Neural cell (in vitro differentiated cells): ENCODE measurements around the gene HFM1. TPM values are rescaled to one million over a fixed set of nuclear protein-coding genes. Genes with fewer than 3 reads are reported as not detected.

Experiments
- H2AFZ ChIP-seq: fragments of 200-600, 300-800 bp; sonication (generic), shearing (Covaris generic); 2 replicates; pipeline ENCODE4 v1.6.0; 2014; ENCODE audit warnings: low read depth, mild to moderate bottlenecking, antibody characterized with exemption, low read length, moderate library complexity
- H3F3A ChIP-seq: fragments of 200-600 bp; shearing (Covaris generic); 2 replicates; pipeline ENCODE4 v1.6.1; 2016; ENCODE audit warnings: mild to moderate bottlenecking, moderate library complexity, mixed read lengths, antibody characterized with exemption, low read length; ENCODE audit not compliant: insufficient read depth, poor library complexity, severe bottlenecking
- H3K27ac ChIP-seq: fragments of 200-600, 300-800 bp; sonication (generic), shearing (Covaris generic); 2 replicates; pipeline ENCODE4 v1.5.1; 2014; ENCODE audit warnings: mild to moderate bottlenecking, low read length, moderate library complexity
- H3K27me3 ChIP-seq: fragments of 300-800, 200-600 bp; sonication (generic), shearing (Covaris generic); 2 replicates; pipeline ENCODE4 v1.6.0; 2014; ENCODE audit warnings: mild to moderate bottlenecking, low read depth, low read length, moderate library complexity; ENCODE audit not compliant: insufficient read depth
- H3K36me3 ChIP-seq: fragments of 300-800, 200-600 bp; sonication (generic), shearing (Covaris generic); 2 replicates; pipeline ENCODE4 v1.5.1; 2014; ENCODE audit warnings: mild to moderate bottlenecking, antibody characterized with exemption, low read length, moderate library complexity; ENCODE audit not compliant: insufficient read depth
- H3K4me2 ChIP-seq: fragments of 300-800, 200-600 bp; sonication (generic), shearing (Covaris generic); 2 replicates; pipeline ENCODE4 v1.6.0; 2014; ENCODE audit warnings: mild to moderate bottlenecking, low read length
- H3K4me3 ChIP-seq: fragments of 300-800, 200-600 bp; sonication (generic), shearing (Covaris generic); 2 replicates; pipeline ENCODE4 v1.5.1; 2014; ENCODE audit warnings: mild to moderate bottlenecking, low read length, moderate library complexity
- H3K79me2 ChIP-seq: fragments of 200-600 bp; shearing (Covaris generic); replicated peaks from 2 replicates; pipeline ENCODE4 v1.6.0; 2014; ENCODE audit warnings: mild to moderate bottlenecking, low read length, moderate library complexity; ENCODE audit not compliant: insufficient read depth
- H3K9ac ChIP-seq: fragments of 300-800, 200-600 bp; sonication (generic), shearing (Covaris generic); 2 replicates; pipeline ENCODE4 v1.6.1; 2016; ENCODE audit warnings: mild to moderate bottlenecking, low read length, mixed read lengths
- H3K9me2 ChIP-seq: fragments of 200-600 bp; shearing (Covaris generic); 2 replicates; pipeline ENCODE4 v1.6.1; 2016; ENCODE audit warnings: mild to moderate bottlenecking, low read length, mixed read lengths; ENCODE audit not compliant: insufficient read depth
- H3K9me3 ChIP-seq: fragments of 200-600, 300-800 bp; sonication (generic), shearing (Covaris generic); 2 replicates; pipeline ENCODE4 v1.6.1; 2016; ENCODE audit warnings: mild to moderate bottlenecking, mixed run types, low read length, moderate library complexity, mixed read lengths
- H4K20me1 ChIP-seq: fragments of 200-600 bp; shearing (Covaris generic); 2 replicates; pipeline ENCODE4 v1.6.1; 2016; ENCODE audit warnings: mild to moderate bottlenecking, mixed run types; ENCODE audit not compliant: insufficient read depth
- EP300 ChIP-seq: fragments of 450-650 bp; conservative IDR thresholded peaks from 2 replicates; pipeline ENCODE4 v1.6.1; 2014; ENCODE audit warnings: antibody characterized with exemption, mild to moderate bottlenecking, moderate library complexity; ENCODE audit not compliant: poor library complexity, severe bottlenecking
- EZH2 ChIP-seq: fragments of 200-600, 300-800 bp; shearing (Covaris generic), sonication (generic); IDR thresholded peaks from 2 replicates; pipeline ENCODE4 v1.6.1; 2014; ENCODE audit warnings: antibody characterized with exemption, low read length, borderline replicate concordance, mild to moderate bottlenecking; ENCODE audit not compliant: insufficient read depth, poor library complexity, severe bottlenecking
- MXI1 ChIP-seq: fragments of 450-650 bp; conservative IDR thresholded peaks from 2 replicates; pipeline ENCODE4 v1.6.1; 2014; ENCODE audit warnings: antibody characterized with exemption, mild to moderate bottlenecking; ENCODE audit not compliant: poor library complexity, severe bottlenecking
- POLR2AphosphoS5 ChIP-seq: IDR thresholded peaks from 2 replicates; pipeline ENCODE4 v1.6.1; 2012
- RAD21 ChIP-seq: fragments of 450-650 bp; conservative IDR thresholded peaks from 2 replicates; pipeline ENCODE4 v1.6.1; 2014; ENCODE audit warnings: antibody characterized with exemption, mild to moderate bottlenecking, moderate library complexity
- SMC3 ChIP-seq: fragments of 450-650 bp; conservative IDR thresholded peaks from 2 replicates; pipeline ENCODE4 v1.6.1; 2014; ENCODE audit warnings: antibody characterized with exemption, mild to moderate bottlenecking, moderate library complexity; ENCODE audit not compliant: poor library complexity
- TAF1 ChIP-seq: IDR thresholded peaks from 2 replicates; pipeline ENCODE4 v1.6.1; 2012; ENCODE audit warnings: low read depth
- polyA plus RNA-seq: library from polyadenylated mRNA; depleted of rRNA; stranded (reverse); fragments of >200 nt; gene quantifications from 2 replicates; pipeline ENCODE4 v1.2.3, GENCODE V29; 2014
- TF ChIP-seq, protein P1 (sequence below): IDR thresholded peaks from 2 replicates; pipeline ENCODE4 v1.6.1; 2012; ENCODE audit warnings: borderline replicate concordance
- TF ChIP-seq, protein P2 (sequence below): fragments of 450-650 bp; IDR thresholded peaks from 2 replicates; pipeline ENCODE4 v1.5.1; 2014; ENCODE audit warnings: antibody characterized with exemption, mild to moderate bottlenecking, moderate library complexity; ENCODE audit not compliant: poor library complexity, severe bottlenecking

HFM1 gene
- polyA plus RNA-seq, 1 donor from 2014 or later = 30.5 TPM

DNA sequence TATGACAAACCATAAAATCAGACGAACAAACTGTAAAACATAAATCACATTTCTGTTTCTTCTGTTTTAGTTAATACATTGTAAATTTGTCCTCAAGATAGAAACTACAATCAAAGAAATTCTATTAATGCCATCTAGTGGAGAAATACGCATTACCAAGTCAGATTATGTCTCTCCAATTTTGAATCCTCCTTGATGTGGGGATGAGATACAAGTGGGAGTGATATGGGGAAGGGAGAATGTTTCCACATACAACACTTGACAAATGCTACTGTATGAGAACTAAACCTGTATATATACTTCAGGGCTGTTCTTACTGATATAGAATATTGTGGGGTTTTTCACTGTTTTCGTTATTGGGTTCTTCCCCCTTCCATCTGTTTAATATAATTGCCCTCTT, 2.6 kb downstream of the HFM1 start:
- H3K9me3 ChIP-seq = no peaks in the 10 kb centered on the region
- no peak overlapping the region for H3K9ac ChIP-seq
- H3K9me2 ChIP-seq = no peaks in the 10 kb centered on the region
- no peaks in the 10 kb centered on the region for H3K27me3 ChIP-seq
- TF ChIP-seq, protein P1, sequence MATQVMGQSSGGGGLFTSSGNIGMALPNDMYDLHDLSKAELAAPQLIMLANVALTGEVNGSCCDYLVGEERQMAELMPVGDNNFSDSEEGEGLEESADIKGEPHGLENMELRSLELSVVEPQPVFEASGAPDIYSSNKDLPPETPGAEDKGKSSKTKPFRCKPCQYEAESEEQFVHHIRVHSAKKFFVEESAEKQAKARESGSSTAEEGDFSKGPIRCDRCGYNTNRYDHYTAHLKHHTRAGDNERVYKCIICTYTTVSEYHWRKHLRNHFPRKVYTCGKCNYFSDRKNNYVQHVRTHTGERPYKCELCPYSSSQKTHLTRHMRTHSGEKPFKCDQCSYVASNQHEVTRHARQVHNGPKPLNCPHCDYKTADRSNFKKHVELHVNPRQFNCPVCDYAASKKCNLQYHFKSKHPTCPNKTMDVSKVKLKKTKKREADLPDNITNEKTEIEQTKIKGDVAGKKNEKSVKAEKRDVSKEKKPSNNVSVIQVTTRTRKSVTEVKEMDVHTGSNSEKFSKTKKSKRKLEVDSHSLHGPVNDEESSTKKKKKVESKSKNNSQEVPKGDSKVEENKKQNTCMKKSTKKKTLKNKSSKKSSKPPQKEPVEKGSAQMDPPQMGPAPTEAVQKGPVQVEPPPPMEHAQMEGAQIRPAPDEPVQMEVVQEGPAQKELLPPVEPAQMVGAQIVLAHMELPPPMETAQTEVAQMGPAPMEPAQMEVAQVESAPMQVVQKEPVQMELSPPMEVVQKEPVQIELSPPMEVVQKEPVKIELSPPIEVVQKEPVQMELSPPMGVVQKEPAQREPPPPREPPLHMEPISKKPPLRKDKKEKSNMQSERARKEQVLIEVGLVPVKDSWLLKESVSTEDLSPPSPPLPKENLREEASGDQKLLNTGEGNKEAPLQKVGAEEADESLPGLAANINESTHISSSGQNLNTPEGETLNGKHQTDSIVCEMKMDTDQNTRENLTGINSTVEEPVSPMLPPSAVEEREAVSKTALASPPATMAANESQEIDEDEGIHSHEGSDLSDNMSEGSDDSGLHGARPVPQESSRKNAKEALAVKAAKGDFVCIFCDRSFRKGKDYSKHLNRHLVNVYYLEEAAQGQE = no peak
- TF ChIP-seq POLR2AphosphoS5 = no peak
- TF ChIP-seq RAD21 = peak; percentile 64
- no peak for TF ChIP-seq EP300
- no peak for TF ChIP-seq MXI1
- TF ChIP-seq TAF1 = no peak
- TF ChIP-seq, protein P2, sequence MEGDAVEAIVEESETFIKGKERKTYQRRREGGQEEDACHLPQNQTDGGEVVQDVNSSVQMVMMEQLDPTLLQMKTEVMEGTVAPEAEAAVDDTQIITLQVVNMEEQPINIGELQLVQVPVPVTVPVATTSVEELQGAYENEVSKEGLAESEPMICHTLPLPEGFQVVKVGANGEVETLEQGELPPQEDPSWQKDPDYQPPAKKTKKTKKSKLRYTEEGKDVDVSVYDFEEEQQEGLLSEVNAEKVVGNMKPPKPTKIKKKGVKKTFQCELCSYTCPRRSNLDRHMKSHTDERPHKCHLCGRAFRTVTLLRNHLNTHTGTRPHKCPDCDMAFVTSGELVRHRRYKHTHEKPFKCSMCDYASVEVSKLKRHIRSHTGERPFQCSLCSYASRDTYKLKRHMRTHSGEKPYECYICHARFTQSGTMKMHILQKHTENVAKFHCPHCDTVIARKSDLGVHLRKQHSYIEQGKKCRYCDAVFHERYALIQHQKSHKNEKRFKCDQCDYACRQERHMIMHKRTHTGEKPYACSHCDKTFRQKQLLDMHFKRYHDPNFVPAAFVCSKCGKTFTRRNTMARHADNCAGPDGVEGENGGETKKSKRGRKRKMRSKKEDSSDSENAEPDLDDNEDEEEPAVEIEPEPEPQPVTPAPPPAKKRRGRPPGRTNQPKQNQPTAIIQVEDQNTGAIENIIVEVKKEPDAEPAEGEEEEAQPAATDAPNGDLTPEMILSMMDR = peak; percentile 71
- TF ChIP-seq EZH2 = no peak
- peak; percentile 71 for TF ChIP-seq SMC3
- no peaks in the 10 kb centered on the region for H3K79me2 ChIP-seq
- H3K4me2 ChIP-seq = no peak overlapping the region
- H4K20me1 ChIP-seq = no peaks in the 10 kb centered on the region
- no peaks in the 10 kb centered on the region for H3F3A ChIP-seq
- no peak overlapping the region for H3K4me3 ChIP-seq
- no peak overlapping the region for H3K27ac ChIP-seq
- no peaks in the 10 kb centered on the region for H3K36me3 ChIP-seq
- H2AFZ ChIP-seq = no peak overlapping the region

DNA sequence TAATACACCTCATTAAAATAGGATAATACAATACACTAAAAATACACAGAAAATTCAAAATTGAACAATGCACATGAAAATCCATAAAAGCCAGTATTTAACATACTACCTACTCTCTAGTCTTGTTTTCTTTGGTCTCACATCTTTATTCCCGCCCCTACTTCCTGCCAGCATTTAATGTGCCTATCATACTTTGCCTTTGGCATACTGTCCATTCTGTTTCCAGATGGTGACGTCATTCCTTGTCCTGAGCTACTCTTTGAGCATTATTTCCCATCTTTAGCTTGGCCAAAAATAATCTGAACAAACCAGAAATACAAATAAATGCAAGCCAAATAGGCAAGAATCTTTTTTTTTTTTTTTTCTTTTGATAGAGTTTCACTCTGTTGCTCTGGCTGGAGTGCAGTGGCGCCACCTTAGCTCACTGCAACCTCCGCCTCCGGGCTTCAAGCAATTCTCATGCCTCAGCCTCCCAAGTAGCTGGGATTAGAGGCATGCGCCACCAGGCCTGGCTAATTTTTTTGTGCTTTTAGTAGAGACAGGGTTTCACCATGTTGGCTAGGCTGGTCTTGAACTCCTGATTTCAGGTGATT, 4.4 kb downstream of the HFM1 start:
- H4K20me1 ChIP-seq = no peaks in the 10 kb centered on the region
- no peak overlapping the region for H3K4me2 ChIP-seq
- H3K79me2 ChIP-seq = no peaks in the 10 kb centered on the region
- H3K27me3 ChIP-seq = no peaks in the 10 kb centered on the region
- TF ChIP-seq EP300 (no peak), POLR2AphosphoS5 (no peak), TAF1 (no peak), RAD21 (no peak), EZH2 (no peak), SMC3 (no peak), MXI1 (no peak)
- TF ChIP-seq, protein P1 = no peak
- TF ChIP-seq, protein P2 = no peak
- no peaks in the 10 kb centered on the region for H3F3A ChIP-seq
- no peak overlapping the region for H2AFZ ChIP-seq
- no peaks in the 10 kb centered on the region for H3K36me3 ChIP-seq
- no peaks in the 10 kb centered on the region for H3K9me2 ChIP-seq
- H3K9ac ChIP-seq = no peak overlapping the region
- H3K9me3 ChIP-seq = no peaks in the 10 kb centered on the region
- H3K4me3 ChIP-seq = no peak overlapping the region
- no peak overlapping the region for H3K27ac ChIP-seq
